Parathyroid adenoma (tissue), 2 donors: ENCODE data around the gene ZNF627.

Experiments
- H2AFZ ChIP-seq: fragments of 300-600 bp; sonication (generic); one replicate; pipeline ENCODE4 v1.7.0; 2017; ENCODE audit warnings: antibody characterized with exemption, mild to moderate bottlenecking
- H3K27ac ChIP-seq: fragments of 300-600 bp; sonication (generic); one replicate; pipeline ENCODE4 v1.7.0; 2017
- H3K27me3 ChIP-seq: fragments of 300-600 bp; sonication (generic); one replicate; pipeline ENCODE4 v1.7.0; 2017; ENCODE audit warnings: low read length; ENCODE audit not compliant: control insufficient read depth, insufficient read depth
- H3K36me3 ChIP-seq: fragments of 300-600 bp; sonication (generic); one replicate; pipeline ENCODE4 v1.7.0; 2017; ENCODE audit warnings: low read length; ENCODE audit not compliant: control insufficient read depth, insufficient read depth
- H3K4me1 ChIP-seq: fragments of 300-600 bp; sonication (generic); one replicate; pipeline ENCODE4 v1.7.0; 2017; ENCODE audit warnings: control low read depth
- H3K4me2 ChIP-seq: fragments of 300-600 bp; sonication (generic); one replicate; pipeline ENCODE4 v1.7.0; 2017; ENCODE audit warnings: low read length
- H3K4me3 ChIP-seq: fragments of 300-600 bp; sonication (generic); one replicate; pipeline ENCODE4 v1.7.0; 2017; ENCODE audit warnings: low read depth, low read length
- H3K79me2 ChIP-seq: fragments of 300-600 bp; sonication (generic); one replicate; pipeline ENCODE4 v1.7.0; 2017; ENCODE audit warnings: control low read depth
- H3K9ac ChIP-seq: fragments of 300-600 bp; sonication (generic); one replicate; pipeline ENCODE4 v1.7.0; 2017; ENCODE audit warnings: mild to moderate bottlenecking
- H3K9me3 ChIP-seq: fragments of 300-600 bp; sonication (generic); one replicate; pipeline ENCODE4 v1.7.0; 2017; ENCODE audit warnings: low read length; ENCODE audit not compliant: control insufficient read depth
- CTCF ChIP-seq: fragments of 300-600 bp; sonication (generic); IDR thresholded peaks from one replicate; pipeline ENCODE4 v1.7.0; 2017; ENCODE audit warnings: antibody characterized with exemption, mild to moderate bottlenecking
- donor health status: primary hyperparathyroidism.

ZNF627 gene

DNA sequence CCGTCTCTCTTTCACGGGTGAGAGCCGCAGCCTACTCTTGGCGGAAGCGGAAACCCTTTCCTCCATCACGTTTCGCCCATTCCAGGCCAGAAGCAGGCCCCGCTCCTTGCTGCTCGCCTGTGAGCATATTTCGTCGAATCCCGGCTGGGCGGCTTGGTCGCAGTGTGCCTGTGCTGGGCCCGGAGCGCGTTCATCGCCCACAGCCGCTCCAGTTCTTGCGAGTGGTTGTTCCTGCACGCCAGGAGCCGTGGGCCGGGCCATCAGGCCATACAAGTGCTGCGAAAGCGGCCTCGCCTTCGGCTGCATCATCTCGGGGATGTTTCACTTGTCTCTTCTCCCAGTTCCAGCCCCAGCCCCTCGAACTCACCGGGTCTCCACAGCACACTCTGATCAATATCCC, 65.0 kb downstream of the ZNF627 start:
- no peaks in the 10 kb centered on the region for H3K79me2 ChIP-seq
- H3K27me3 ChIP-seq, result no peaks in the 10 kb centered on the region
- no peak overlapping the region for H3K27ac ChIP-seq
- H3K4me2 ChIP-seq, result no peak overlapping the region
- H3K9ac ChIP-seq, result no peak overlapping the region
- H3K9me3 ChIP-seq, result no peaks in the 10 kb centered on the region
- no peak overlapping the region for H3K4me3 ChIP-seq
- no peak overlapping the region for H2AFZ ChIP-seq
- TF ChIP-seq CTCF, result no peak
- H3K4me1 ChIP-seq, result no peaks in the 10 kb centered on the region
- no peaks in the 10 kb centered on the region for H3K36me3 ChIP-seq

DNA sequence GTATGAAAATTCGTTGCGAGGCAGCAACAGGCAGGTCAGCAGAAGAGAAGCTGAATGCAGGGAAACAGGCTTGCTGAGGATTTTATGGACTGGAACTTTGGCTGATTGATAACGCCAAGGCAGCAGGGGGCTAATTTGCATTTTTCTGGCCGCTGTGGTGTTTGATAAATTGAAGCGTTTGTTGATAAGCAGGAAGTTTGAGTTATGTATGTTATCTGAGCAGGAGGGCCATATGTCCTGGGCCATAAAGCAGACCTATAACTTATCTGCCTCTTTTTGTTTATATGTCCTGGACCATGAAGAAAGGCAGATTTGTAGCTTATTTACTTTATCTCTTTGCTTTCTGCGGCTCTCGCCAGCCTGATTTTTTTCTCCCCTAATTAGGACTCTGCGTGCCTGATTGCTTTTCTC, 65.9 kb downstream of the ZNF627 start:
- Histone ChIP-seq H2AFZ (no peak overlapping the region), H3K4me1 (no peaks in the 10 kb centered on the region), H3K36me3 (no peaks in the 10 kb centered on the region), H3K4me3 (no peak overlapping the region), H3K79me2 (no peaks in the 10 kb centered on the region), H3K4me2 (no peak overlapping the region), H3K27me3 (no peaks in the 10 kb centered on the region), H3K27ac (no peak overlapping the region), H3K9me3 (no peaks in the 10 kb centered on the region), H3K9ac (no peak overlapping the region)
- TF ChIP-seq CTCF, result no peak
